H1 (cell line): ENCODE measurements around the gene CCDC136. TPM values are rescaled to one million over a fixed set of nuclear protein-coding genes. Genes with fewer than 3 reads are reported as not detected.

Experiments used
- CHD2 ChIP-seq: IDR thresholded peaks from 2 replicates; pipeline ENCODE4 v1.6.1; 2012; ENCODE audit warnings: low read length, improper control_type of control experiment
- E2F6 ChIP-seq: IDR thresholded peaks from 2 replicates; pipeline ENCODE4 v1.6.1; 2012; ENCODE audit warnings: inconsistent platforms
- GTF2F1 ChIP-seq: IDR thresholded peaks from 2 replicates; pipeline ENCODE4 v1.6.1; 2012; ENCODE audit warnings: low read depth, low read length, improper control_type of control experiment, borderline replicate concordance
- KDM5A ChIP-seq: fragments of 200-600 bp; IDR thresholded peaks from 2 replicates; pipeline ENCODE4 v1.7.1; 2012; ENCODE audit warnings: mild to moderate bottlenecking, low read length, inconsistent platforms, mixed read lengths
- MAFK ChIP-seq: IDR thresholded peaks from 2 replicates; pipeline ENCODE4 v1.6.1; 2012; ENCODE audit warnings: low read depth, mild to moderate bottlenecking, improper control_type of control experiment, low read length
- NRF1 ChIP-seq: IDR thresholded peaks from 2 replicates; pipeline ENCODE4 v1.6.1; 2011; ENCODE audit warnings: mild to moderate bottlenecking, low read depth, low read length, improper control_type of control experiment
- SP1 ChIP-seq: IDR thresholded peaks from 2 replicates; pipeline ENCODE4 v1.6.1; 2011; ENCODE audit warnings: low read depth, low read length
- polyA plus RNA-seq, 7 experiments: library from polyadenylated mRNA; depleted of rRNA in 3 of 7; stranded (reverse) in 5 of 7; unstranded in 2 of 7; fragments of >200 nt in 5 of 7; fragments of 200-250 nt in 2 of 7; gene quantifications; 1 replicate in 5 of 7; 2 replicates in 1 of 7; 4 replicates in 1 of 7; pipeline versions ENCODE4 v1.2.1 to v1.2.3, GENCODE V29; 2011 to 2013; ENCODE audit warnings: missing spikeins in 2 of 7, mixed read lengths in 2 of 7
- total RNA-seq: library from RNA; stranded (reverse); fragmentation: NEBNext Ultra II Directional; extraction: Animal tissue kit (Norgen Biotek cat#: 25700); gene quantifications from 2 replicates; pipeline ENCODE4 v1.2.1, GENCODE V29; 2021

Gene CCDC136
- total and polyA plus RNA-seq, 2 of the 8 experiments (the other 6 are each of a cell fraction or from before 2014, with no cell fraction given): 35.6 to 47.7 TPM

DNA sequence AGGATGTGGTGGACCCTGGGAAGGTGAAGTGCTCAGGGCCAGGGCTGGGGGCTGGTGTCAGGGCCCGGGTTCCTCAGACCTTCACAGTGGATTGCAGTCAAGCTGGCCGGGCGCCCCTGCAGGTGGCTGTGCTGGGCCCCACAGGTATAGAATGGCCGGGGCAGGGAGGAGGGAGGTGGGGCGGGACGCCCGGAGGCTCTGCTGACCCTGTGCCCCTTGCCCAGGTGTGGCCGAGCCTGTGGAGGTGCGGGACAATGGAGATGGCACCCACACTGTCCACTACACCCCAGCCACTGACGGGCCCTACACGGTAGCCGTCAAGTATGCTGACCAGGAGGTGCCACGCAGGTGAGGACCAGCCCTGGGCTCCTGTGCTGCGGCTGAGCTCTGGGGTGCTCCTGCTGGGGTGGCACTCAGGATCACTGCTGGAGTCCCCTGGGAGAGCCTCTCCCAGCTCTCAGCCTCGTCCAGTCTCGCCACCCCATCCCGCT is 56.0 kb downstream of the CCDC136 start (continued):
- no peak for TF ChIP-seq E2F6
- TF ChIP-seq KDM5A: no peak
- TF ChIP-seq SP1: no peak
- no peak for TF ChIP-seq MAFK
- no peak for TF ChIP-seq NRF1
- TF ChIP-seq GTF2F1: no peak
- TF ChIP-seq CHD2: no peak
